Activated CD4-positive, CD25-positive, alpha-beta regulatory T cell treated with anti-CD3 and anti-CD28 coated beads, Interleukin-2, amount 50 U/mL, for 72 hours (primary cell): ENCODE results near the gene CDC42BPB.

Experiments used
- DNase-seq: peaks from one replicate; pipeline ENCODE4 v3.0.0; 2021

Gene CDC42BPB

GRCh38 chr14:103015426-103015825 lies 41.9 kb downstream of the CDC42BPB start:
- DNase-seq: no peak

- no peak for DNase-seq
Observed at GRCh38 chr14:103014466-103015228, 42.7 kb downstream of the CDC42BPB start.

GRCh38 chr14:103013028-103013427 lies 44.3 kb downstream of the CDC42BPB start:
- DNase-seq: no peak

GRCh38 chr14:103009559-103009958 lies 47.8 kb downstream of the CDC42BPB start:
- no peak for DNase-seq

- DNase-seq: no peak
Observed at GRCh38 chr14:103008768-103009357, 48.5 kb downstream of the CDC42BPB start.

GRCh38 chr14:103008126-103008525 lies 49.2 kb downstream of the CDC42BPB start:
- DNase-seq: no peak

- no peak for DNase-seq
Observed at GRCh38 chr14:103007555-103007954, 49.8 kb downstream of the CDC42BPB start.

GRCh38 chr14:103006991-103007520 lies 50.3 kb downstream of the CDC42BPB start:
- no peak for DNase-seq

GRCh38 chr14:103006106-103006505 lies 51.2 kb downstream of the CDC42BPB start:
- no peak for DNase-seq

- DNase-seq: no peak
Observed at GRCh38 chr14:103003850-103004249, 53.5 kb downstream of the CDC42BPB start.

GRCh38 chr14:103003351-103003615 lies 54.1 kb downstream of the CDC42BPB start:
- DNase-seq: no peak

- DNase-seq: no peak
Observed at GRCh38 chr14:103002578-103003350, 54.6 kb downstream of the CDC42BPB start.

- DNase-seq: no peak
Observed at GRCh38 chr14:103001651-103002396, 55.5 kb downstream of the CDC42BPB start.

GRCh38 chr14:103001226-103001625 lies 56.1 kb downstream of the CDC42BPB start:
- no peak for DNase-seq

GRCh38 chr14:103000291-103000921 lies 56.9 kb downstream of the CDC42BPB start:
- DNase-seq: no peak

- no peak for DNase-seq
Observed at GRCh38 chr14:102999227-102999895, 58.0 kb downstream of the CDC42BPB start.

GRCh38 chr14:102998393-102998792 lies 59.0 kb downstream of the CDC42BPB start:
- DNase-seq: no peak

- DNase-seq: no peak
Observed at GRCh38 chr14:102996941-102997340, 60.4 kb downstream of the CDC42BPB start.

GRCh38 chr14:102994689-102995088 lies 62.7 kb downstream of the CDC42BPB start:
- no peak for DNase-seq

- no peak for DNase-seq
Observed at GRCh38 chr14:102993523-102993922, 63.8 kb downstream of the CDC42BPB start.

GRCh38 chr14:102991376-102991775 lies 66.0 kb downstream of the CDC42BPB start:
- no peak for DNase-seq

GRCh38 chr14:102988054-102988453 lies 69.3 kb downstream of the CDC42BPB start:
- DNase-seq: no peak
